Muscle layer of colon (tissue), 2 donors: Measurements from ENCODE around the gene CNTNAP5.
"Not testable (repeated sequence)": the region's sequence is repeated elsewhere in the genome, so short reads cannot be mapped to it uniquely, and the experiment has no call there.

ENCODE experiments used
- H3K27ac ChIP-seq: one replicate; pipeline ENCODE4 v1.7.0; 2013; ENCODE audit warnings: low read depth, mild to moderate bottlenecking, low read length, moderate library complexity
- H3K27me3 ChIP-seq, 2 donors: one replicate each; pipeline ENCODE4 v1.7.0; 2013; ENCODE audit warnings: low read length in 2 of 2, mild to moderate bottlenecking in 2 of 2; ENCODE audit not compliant: insufficient read depth in 2 of 2, control insufficient read depth in 1 of 2
- H3K36me3 ChIP-seq: one replicate; pipeline ENCODE4 v1.7.0; 2013; ENCODE audit warnings: mild to moderate bottlenecking, low read length; ENCODE audit not compliant: insufficient read depth
- H3K4me1 ChIP-seq: one replicate; pipeline ENCODE4 v1.7.0; 2013; ENCODE audit warnings: mild to moderate bottlenecking, low read length; ENCODE audit not compliant: insufficient read depth
- H3K4me3 ChIP-seq, 2 donors: one replicate each; pipeline ENCODE4 v1.7.0; 2013; ENCODE audit warnings: low read length in 2 of 2, low read depth in 1 of 2, mild to moderate bottlenecking in 1 of 2, moderate library complexity in 1 of 2
- H3K9ac ChIP-seq: one replicate; pipeline ENCODE4 v1.7.0; 2013; ENCODE audit warnings: low read length
- H3K9me3 ChIP-seq: one replicate; pipeline ENCODE4 v1.7.0; 2013; ENCODE audit warnings: mild to moderate bottlenecking, low read length
- donor health status: abdominal sarcoma.
- donor health status: Adenocarcinoma of cecum.

Gene CNTNAP5

DNA sequence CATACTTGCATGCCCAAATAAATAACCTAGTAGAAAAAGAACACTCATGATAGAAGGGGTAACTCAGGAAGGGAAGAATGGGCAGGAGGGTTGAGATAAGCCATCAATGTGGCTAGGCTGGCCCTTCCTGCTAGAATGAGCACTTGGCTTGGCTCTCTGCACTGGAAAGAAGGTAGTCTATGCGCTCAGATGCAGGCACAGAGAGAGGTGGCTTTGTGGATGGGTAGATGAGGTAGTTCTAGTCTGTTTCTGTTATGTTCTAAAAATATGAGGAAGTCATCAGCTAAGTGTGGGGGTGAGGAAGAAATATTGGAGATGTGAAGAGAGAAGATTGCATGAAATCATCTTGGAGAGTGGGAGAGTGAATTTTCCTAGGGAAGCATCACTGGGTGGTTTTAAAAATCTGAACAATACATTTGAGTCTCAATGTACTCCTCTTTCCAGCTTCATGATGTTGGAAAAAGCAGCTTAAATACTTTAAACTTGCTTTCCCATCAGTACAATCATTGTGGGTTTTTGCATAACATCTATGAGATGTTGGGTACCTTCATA lies 357.1 kb downstream of the CNTNAP5 start:
- H3K4me1 ChIP-seq = no peaks in the 10 kb centered on the region
- no peaks in the 10 kb centered on the region for H3K36me3 ChIP-seq
- no peaks in the 10 kb centered on the region for H3K27me3 ChIP-seq
- H3K27ac ChIP-seq = no peak overlapping the region
- peaks cover 5% of the 10 kb centered on the region for H3K9me3 ChIP-seq
- H3K9ac ChIP-seq = no peak overlapping the region
- H3K4me3 ChIP-seq = no peak overlapping the region

- H3K27me3 ChIP-seq = no peaks in the 10 kb centered on the region
- H3K9ac ChIP-seq = no peak overlapping the region
- no peaks in the 10 kb centered on the region for H3K36me3 ChIP-seq
- no peak overlapping the region for H3K4me3 ChIP-seq
- H3K9me3 ChIP-seq = no peaks in the 10 kb centered on the region
- no peaks in the 10 kb centered on the region for H3K4me1 ChIP-seq
- no peak overlapping the region for H3K27ac ChIP-seq
These were observed 370.9 kb downstream of the CNTNAP5 start for GRCh38 chr2:124395961-124396360.

GRCh38 chr2:124402274-124402673 lies 377.2 kb downstream of the CNTNAP5 start:
- H3K4me1 ChIP-seq = no peaks in the 10 kb centered on the region
- no peak overlapping the region for H3K9ac ChIP-seq
- H3K9me3 ChIP-seq = no peaks in the 10 kb centered on the region

GRCh38 chr2:124407836-124408534 lies 382.9 kb downstream of the CNTNAP5 start:
- H3K27ac ChIP-seq, H3K4me1 ChIP-seq, H3K9ac ChIP-seq, H3K4me3 ChIP-seq, H3K27me3 ChIP-seq, H3K36me3 ChIP-seq, H3K9me3 ChIP-seq: not testable (repeated sequence)

More at GRCh38 chr2:124402274-124402673, 377.2 kb downstream of the CNTNAP5 start:
- Histone ChIP-seq H3K27me3 (no peaks in the 10 kb centered on the region), H3K4me3 (no peak overlapping the region), H3K27ac (no peak overlapping the region), H3K36me3 (no peaks in the 10 kb centered on the region)

DNA sequence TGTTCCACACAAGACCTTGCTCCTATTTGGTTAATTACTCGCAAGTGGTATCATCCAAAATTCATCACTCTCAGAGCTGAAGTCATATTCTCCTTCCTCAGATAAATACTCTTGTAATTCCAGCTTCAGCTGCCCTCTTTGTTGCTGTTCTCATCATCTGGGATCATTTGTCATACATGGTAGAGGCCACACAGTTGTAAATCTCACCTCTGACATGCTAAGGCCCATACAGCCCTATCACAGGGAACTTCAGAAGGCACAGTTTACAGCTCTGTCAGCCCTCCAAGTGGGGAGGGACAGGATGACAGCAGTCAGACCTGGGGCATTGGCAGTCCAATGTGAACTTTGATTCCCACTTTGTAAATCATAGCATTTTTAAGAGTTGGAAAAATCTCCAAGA lies 399.0 kb downstream of the CNTNAP5 start:
- H3K27me3 ChIP-seq = no peaks in the 10 kb centered on the region
- no peaks in the 10 kb centered on the region for H3K9me3 ChIP-seq
- no peak overlapping the region for H3K9ac ChIP-seq
- no peak overlapping the region for H3K4me3 ChIP-seq
- no peak overlapping the region for H3K27ac ChIP-seq
- H3K36me3 ChIP-seq = no peaks in the 10 kb centered on the region
- H3K4me1 ChIP-seq = no peaks in the 10 kb centered on the region

GRCh38 chr2:124426122-124426521 lies 401.0 kb downstream of the CNTNAP5 start:
- no peaks in the 10 kb centered on the region for H3K4me1 ChIP-seq
- H3K9me3 ChIP-seq = no peaks in the 10 kb centered on the region

GRCh38 chr2:124426625-124427024 lies 401.5 kb downstream of the CNTNAP5 start:
- no peaks in the 10 kb centered on the region for H3K9me3 ChIP-seq
- no peak overlapping the region for H3K4me3 ChIP-seq
- H3K27ac ChIP-seq = no peak overlapping the region
- no peak overlapping the region for H3K9ac ChIP-seq
- H3K4me1 ChIP-seq = no peaks in the 10 kb centered on the region
- no peaks in the 10 kb centered on the region for H3K27me3 ChIP-seq
- H3K36me3 ChIP-seq = no peaks in the 10 kb centered on the region

More at GRCh38 chr2:124426122-124426521, 401.0 kb downstream of the CNTNAP5 start:
- no peak overlapping the region for H3K27ac ChIP-seq
- H3K27me3 ChIP-seq = no peaks in the 10 kb centered on the region
- no peak overlapping the region for H3K9ac ChIP-seq
- H3K36me3 ChIP-seq = no peaks in the 10 kb centered on the region
- H3K4me3 ChIP-seq = no peak overlapping the region

DNA sequence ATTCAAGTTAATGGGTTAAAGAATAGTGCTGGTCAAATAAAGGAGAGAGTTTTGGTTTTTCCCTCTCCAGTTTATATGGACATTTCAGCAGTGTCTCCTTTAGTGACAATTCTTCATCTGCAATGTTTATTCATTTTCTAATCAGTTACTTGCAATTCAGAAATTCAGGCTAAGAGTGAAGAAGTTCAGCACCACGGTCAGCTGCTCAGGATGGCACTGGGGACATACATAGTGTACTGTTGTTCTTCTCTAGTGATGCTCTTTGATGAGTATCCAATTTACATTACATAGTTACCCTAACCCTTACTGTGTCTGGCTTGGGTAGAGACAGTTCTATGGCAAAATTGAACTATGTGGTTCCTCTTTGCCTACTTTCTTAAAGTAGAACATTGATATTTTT lies 412.7 kb downstream of the CNTNAP5 start:
- Histone ChIP-seq H3K27me3 (no peaks in the 10 kb centered on the region), H3K9ac (no peak overlapping the region), H3K4me1 (no peaks in the 10 kb centered on the region), H3K36me3 (no peaks in the 10 kb centered on the region), H3K4me3 (no peak overlapping the region), H3K9me3 (no peaks in the 10 kb centered on the region), H3K27ac (no peak overlapping the region)

GRCh38 chr2:124450481-124450880 lies 425.4 kb downstream of the CNTNAP5 start:
- H3K27ac ChIP-seq = no peak overlapping the region
- no peak overlapping the region for H3K9ac ChIP-seq
- H3K27me3 ChIP-seq = no peaks in the 10 kb centered on the region
- H3K9me3 ChIP-seq = no peaks in the 10 kb centered on the region
- H3K4me1 ChIP-seq = no peaks in the 10 kb centered on the region
- no peak overlapping the region for H3K4me3 ChIP-seq
- no peaks in the 10 kb centered on the region for H3K36me3 ChIP-seq

GRCh38 chr2:124476291-124476690 lies 451.2 kb downstream of the CNTNAP5 start:
- H3K4me1 ChIP-seq = no peaks in the 10 kb centered on the region
- H3K27ac ChIP-seq = no peak overlapping the region
- H3K27me3 ChIP-seq = no peaks in the 10 kb centered on the region
- no peak overlapping the region for H3K4me3 ChIP-seq
- H3K9me3 ChIP-seq = no peaks in the 10 kb centered on the region
- no peaks in the 10 kb centered on the region for H3K36me3 ChIP-seq
- H3K9ac ChIP-seq = no peak overlapping the region

DNA sequence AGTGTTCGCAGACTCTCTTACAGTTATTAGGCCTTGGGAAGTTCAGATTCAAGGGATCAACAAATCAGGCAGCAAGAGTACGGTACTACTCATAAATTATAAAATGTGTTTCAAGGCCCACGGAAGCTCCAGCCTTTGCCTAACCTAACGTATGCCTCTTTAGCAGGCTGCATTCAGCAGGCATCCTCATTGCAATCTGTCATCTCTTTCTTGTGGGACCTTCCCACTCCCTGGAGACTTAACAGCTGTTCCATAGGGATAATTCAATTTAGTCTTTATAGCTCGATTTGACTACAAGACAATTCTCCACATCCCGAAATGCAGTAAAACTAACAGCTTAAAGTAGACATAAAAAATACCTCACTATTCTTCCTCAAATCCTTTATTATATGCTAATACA lies 453.7 kb downstream of the CNTNAP5 start:
- no peaks in the 10 kb centered on the region for H3K9me3 ChIP-seq
- H3K4me3 ChIP-seq = no peak overlapping the region
- no peaks in the 10 kb centered on the region for H3K27me3 ChIP-seq
- H3K9ac ChIP-seq = no peak overlapping the region
- no peak overlapping the region for H3K27ac ChIP-seq
- no peaks in the 10 kb centered on the region for H3K36me3 ChIP-seq
- H3K4me1 ChIP-seq = no peaks in the 10 kb centered on the region

GRCh38 chr2:124480958-124481357 lies 455.9 kb downstream of the CNTNAP5 start:
- H3K9me3 ChIP-seq = no peaks in the 10 kb centered on the region
- H3K27me3 ChIP-seq = no peaks in the 10 kb centered on the region
- H3K36me3 ChIP-seq = no peaks in the 10 kb centered on the region
- H3K4me3 ChIP-seq = no peak overlapping the region
- no peaks in the 10 kb centered on the region for H3K4me1 ChIP-seq
- H3K27ac ChIP-seq = no peak overlapping the region
- no peak overlapping the region for H3K9ac ChIP-seq
